Osteoblast (primary cell): ENCODE measurements around the gene MC2R. TPM values are rescaled to one million over a fixed set of nuclear protein-coding genes. Genes with fewer than 3 reads are reported as not detected.

ENCODE experiments used
- DNase-seq: peaks from one replicate; pipeline ENCODE4 v3.0.0; 2011; ENCODE audit warnings: low spot score, mixed read lengths; ENCODE audit not compliant: insufficient read length; ENCODE audit errors: missing footprints
- H2AFZ ChIP-seq: 2 replicates; pipeline ENCODE4 v1.6.0; 2011; ENCODE audit warnings: mild to moderate bottlenecking, low read length
- H3K27ac ChIP-seq: 2 replicates; pipeline ENCODE4 v1.5.1; 2011; ENCODE audit warnings: mild to moderate bottlenecking, low read depth, low read length, moderate library complexity
- H3K27me3 ChIP-seq: 2 replicates; pipeline ENCODE4 v1.6.0; 2012; ENCODE audit warnings: mild to moderate bottlenecking, control low read depth, inconsistent platforms, low read length, moderate library complexity; ENCODE audit not compliant: insufficient read depth
- H3K36me3 ChIP-seq: 2 replicates; pipeline ENCODE4 v1.5.1; 2011; ENCODE audit warnings: mild to moderate bottlenecking, low read length, control low read depth, moderate library complexity; ENCODE audit not compliant: insufficient read depth
- H3K4me1 ChIP-seq: 2 replicates; pipeline ENCODE4 v1.5.1; 2011; ENCODE audit warnings: mild to moderate bottlenecking, low read length, control low read depth, moderate library complexity; ENCODE audit not compliant: insufficient read depth
- H3K4me2 ChIP-seq: 2 replicates; pipeline ENCODE4 v1.6.0; 2011; ENCODE audit warnings: mild to moderate bottlenecking, low read length; ENCODE audit not compliant: insufficient read depth
- H3K4me3 ChIP-seq: fragments of 200-600 bp; sonication (generic); 3 replicates; pipeline ENCODE4 v1.5.1; 2012; ENCODE audit warnings: mild to moderate bottlenecking, low read length, inconsistent platforms; ENCODE audit not compliant: insufficient read depth
- H3K79me2 ChIP-seq: 2 replicates; pipeline ENCODE4 v1.6.0; 2012; ENCODE audit warnings: mild to moderate bottlenecking, low read length, control low read depth, inconsistent platforms; ENCODE audit not compliant: insufficient read depth
- H3K9me3 ChIP-seq: 2 replicates; pipeline ENCODE4 v1.5.1; 2011; ENCODE audit warnings: low read depth, low read length, control low read depth
- H4K20me1 ChIP-seq: 2 replicates; pipeline ENCODE4 v1.6.0; 2012; ENCODE audit warnings: mild to moderate bottlenecking, low read length, control low read depth; ENCODE audit not compliant: insufficient read depth
- CTCF ChIP-seq: IDR thresholded peaks from 2 replicates; pipeline ENCODE4 v1.5.1; 2011; ENCODE audit warnings: mild to moderate bottlenecking, low read depth, low read length, moderate library complexity; ENCODE audit errors: extremely low read depth
- total RNA-seq: library from RNA; depleted of rRNA; stranded (reverse); fragments of >200 nt; gene quantifications from 2 replicates; pipeline ENCODE4 v1.2.3, GENCODE V29; 2012

MC2R gene
- total RNA-seq, 1 donor, result not detected

GRCh38 chr18:13885009-13885408, 30.3 kb downstream of the MC2R start:
- H3K36me3 ChIP-seq, result no peaks in the 10 kb centered on the region
- no peak overlapping the region for H2AFZ ChIP-seq
- no peaks in the 10 kb centered on the region for H3K4me1 ChIP-seq
- no peaks in the 10 kb centered on the region for H3K9me3 ChIP-seq
- DNase-seq, result no peak
- H3K4me2 ChIP-seq, result no peak overlapping the region
- TF ChIP-seq CTCF, result no peak
- no peaks in the 10 kb centered on the region for H3K27me3 ChIP-seq
- no peak overlapping the region for H3K27ac ChIP-seq
- H3K79me2 ChIP-seq, result no peaks in the 10 kb centered on the region
- no peak overlapping the region for H3K4me3 ChIP-seq
- H4K20me1 ChIP-seq, result no peaks in the 10 kb centered on the region

- DNase-seq, result no peak
- H3K9me3 ChIP-seq, result no peaks in the 10 kb centered on the region
- H4K20me1 ChIP-seq, result no peaks in the 10 kb centered on the region
- no peak for TF ChIP-seq CTCF
- no peaks in the 10 kb centered on the region for H3K4me1 ChIP-seq
- H3K27ac ChIP-seq, result no peak overlapping the region
- no peaks in the 10 kb centered on the region for H3K36me3 ChIP-seq
- no peak overlapping the region for H3K4me3 ChIP-seq
- H3K79me2 ChIP-seq, result no peaks in the 10 kb centered on the region
- H2AFZ ChIP-seq, result no peak overlapping the region
- no peaks in the 10 kb centered on the region for H3K27me3 ChIP-seq
- no peak overlapping the region for H3K4me2 ChIP-seq
Observed at GRCh38 chr18:13879937-13880336, 35.4 kb downstream of the MC2R start.

GRCh38 chr18:13879492-13879891, 35.8 kb downstream of the MC2R start:
- H3K4me2 ChIP-seq, result no peak overlapping the region
- no peaks in the 10 kb centered on the region for H4K20me1 ChIP-seq
- H3K9me3 ChIP-seq, result no peaks in the 10 kb centered on the region
- H2AFZ ChIP-seq, result no peak overlapping the region
- no peaks in the 10 kb centered on the region for H3K27me3 ChIP-seq
- H3K36me3 ChIP-seq, result no peaks in the 10 kb centered on the region
- H3K27ac ChIP-seq, result no peak overlapping the region
- no peaks in the 10 kb centered on the region for H3K79me2 ChIP-seq
- H3K4me3 ChIP-seq, result no peak overlapping the region
- no peak for DNase-seq
- TF ChIP-seq CTCF, result no peak
- H3K4me1 ChIP-seq, result no peaks in the 10 kb centered on the region

GRCh38 chr18:13878857-13879256, 36.5 kb downstream of the MC2R start:
- no peak overlapping the region for H3K4me2 ChIP-seq

More at GRCh38 chr18:13878857-13879256, 36.5 kb downstream of the MC2R start:
- Histone ChIP-seq H3K4me3 (no peak overlapping the region), H3K27ac (no peak overlapping the region), H3K4me1 (no peaks in the 10 kb centered on the region), H2AFZ (no peak overlapping the region), H3K9me3 (no peaks in the 10 kb centered on the region), H4K20me1 (no peaks in the 10 kb centered on the region), H3K36me3 (no peaks in the 10 kb centered on the region), H3K79me2 (no peaks in the 10 kb centered on the region), H3K27me3 (no peaks in the 10 kb centered on the region)
- TF ChIP-seq CTCF, result no peak
- no peak for DNase-seq
